SH-SY5Y (cell line): ENCODE measurements around the gene PTPRCAP.

Experiments used
- GATA2 ChIP-seq: IDR thresholded peaks from 2 replicates; pipeline ENCODE4 v1.6.1; 2011; ENCODE audit warnings: mild to moderate bottlenecking, low read depth, low read length
- GATA3 ChIP-seq: IDR thresholded peaks from 2 replicates; pipeline ENCODE4 v1.6.1; 2011; ENCODE audit warnings: low read depth, mild to moderate bottlenecking, low read length, moderate library complexity

DNA sequence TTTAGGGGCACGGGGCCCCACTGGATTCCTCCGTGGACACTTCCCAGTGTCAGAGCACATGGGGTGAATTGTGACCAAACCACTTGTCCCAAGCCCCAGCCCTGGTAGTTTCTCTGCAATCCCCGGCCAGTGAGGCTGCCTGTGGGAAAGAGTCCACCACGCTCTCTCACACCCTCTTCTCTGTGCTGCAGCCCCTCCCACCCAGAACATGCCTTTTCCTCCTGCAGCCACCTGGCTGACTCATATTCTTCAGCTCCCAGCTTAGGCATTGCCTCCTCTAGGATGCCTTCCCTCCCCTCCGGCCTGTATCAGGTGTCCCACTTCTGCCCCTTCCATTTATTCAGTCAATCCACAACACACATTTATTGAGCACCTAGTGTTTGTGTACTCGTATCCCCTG, 14.6 kb downstream of the PTPRCAP start:
- TF ChIP-seq GATA2 (no peak), GATA3 (no peak)
